Activated naive CD4-positive, alpha-beta T cell treated with anti-CD3 and anti-CD28 coated beads for 36 hours (primary cell): Measurements from ENCODE around the gene SIX5. TPM values are rescaled to one million over a fixed set of nuclear protein-coding genes. Genes with fewer than 3 reads are reported as not detected.
"Not testable (repeated sequence)": the region's sequence is repeated elsewhere in the genome, so short reads cannot be mapped to it uniquely, and the experiment has no call there.

ENCODE experiments used
- CTCF ChIA-PET: fragments of 350-600 bp; sonication (Branson Sonifier 250); formaldehyde crosslinking; loops from one replicate; lab custom pipeline; 2021; ENCODE audit warnings: antibody characterized with exemption; lab: Charles Lee
- DNase-seq: peaks from one replicate; pipeline ENCODE4 v3.0.0-alpha.2; 2020
- H3K27ac Mint-ChIP-seq: one replicate; pipeline ENCODE4 v1.8.0; 2021; ENCODE audit warnings: mild to moderate bottlenecking, mixed read lengths
- H3K27me3 Mint-ChIP-seq: one replicate; pipeline ENCODE4 v1.8.0; 2021; ENCODE audit warnings: low read depth, mixed read lengths
- H3K36me3 Mint-ChIP-seq: one replicate; pipeline ENCODE4 v1.8.0; 2021; ENCODE audit warnings: low read depth, mixed read lengths
- H3K4me1 Mint-ChIP-seq: one replicate; pipeline ENCODE4 v1.8.0; 2021; ENCODE audit warnings: low read depth, mixed read lengths
- H3K4me3 Mint-ChIP-seq: one replicate; pipeline ENCODE4 v1.8.0; 2021; ENCODE audit warnings: mild to moderate bottlenecking, moderate library complexity, mixed read lengths
- H3K9me3 Mint-ChIP-seq: one replicate; pipeline ENCODE4 v1.8.0; 2021; ENCODE audit warnings: mixed read lengths
- intact Hi-C: fragments of 100-400 bp; cut with micrococcal nuclease; formaldehyde crosslinking; loops from one replicate; pipeline ENCODE4 v1.15.1; 2023
- total RNA-seq, 2 experiments: library from RNA; stranded (reverse); gene quantifications; one replicate each; pipeline ENCODE4 v1.2.3, GENCODE V29; 2021

Gene SIX5
- total RNA-seq, 2 experiments from 2014 or later = 1.8 to 2.2 TPM

GRCh38 chr19:45739498-45740439, 29.3 kb downstream of the SIX5 start:
- CTCF ChIA-PET = no interaction called here
- intact Hi-C loops = no loop called here
- Mint-ChIP-seq H3K4me3 (no peak overlapping the region), H3K36me3 (no peaks in the 10 kb centered on the region), H3K4me1 (no peaks in the 10 kb centered on the region), H3K27me3 (no peaks in the 10 kb centered on the region), H3K27ac (no peak overlapping the region), H3K9me3 (no peaks in the 10 kb centered on the region)
- no peak for DNase-seq

GRCh38 chr19:45733160-45733810, 35.8 kb downstream of the SIX5 start, which contains the start of gene MEIOSIN:
Gene MEIOSIN, plus strand, starts transcription at chr19:45733439. Its CDS starts 1,938 bp downstream, at chr19:45735377.
- H3K4me1 Mint-ChIP-seq = peaks cover 16% of the 10 kb centered on the region
- H3K36me3 Mint-ChIP-seq = no peaks in the 10 kb centered on the region
- DNase-seq = no peak
- no peak within 1 kb of the TSS for H3K27ac Mint-ChIP-seq
- no peaks in the 10 kb centered on the region for H3K9me3 Mint-ChIP-seq
- no peaks in the 10 kb centered on the region for H3K27me3 Mint-ChIP-seq
- CTCF ChIA-PET = no interaction called here
- intact Hi-C loops = loop anchor here (5.0 kb wide), 1 partner anchor 169 kb away; the partner anchor contains the start of gene MYPOP
- no peak within 1 kb of the TSS for H3K4me3 Mint-ChIP-seq

- intact Hi-C loops = loop anchor here (1.0 to 5.0 kb wide), 9 partner anchors 13 to 224 kb away; partner anchors contain the start of genes DMWD, IRF2BP1, MYPOP and OPA3
- Mint-ChIP-seq H3K27ac (peak within 1 kb of the TSS; percentile 83), H3K4me1 (peaks cover 29% of the 10 kb centered on the region), H3K9me3 (no peaks in the 10 kb centered on the region), H3K27me3 (no peaks in the 10 kb centered on the region), H3K36me3 (no peaks in the 10 kb centered on the region), H3K4me3 (peak within 1 kb of the TSS; percentile 95)
- peak; percentile 99 for DNase-seq
- CTCF ChIA-PET = interaction anchor here (0.8 to 2.1 kb wide), 6 partner anchors 13 to 470 kb away, joined by 4 to 13 read pairs (median 4); partner anchors contain the start of genes QPCTL, SNRPD2 and SYMPK
Measured at GRCh38 chr19:45730368-45731288, 38.4 kb downstream of the SIX5 start, which contains the start of gene FBXO46. Gene FBXO46, minus strand, starts transcription at chr19:45730896. Its CDS starts 17,401 bp downstream, at chr19:45713495.

- Mint-ChIP-seq H3K4me1 (peaks cover 29% of the 10 kb centered on the region), H3K27me3 (no peaks in the 10 kb centered on the region), H3K4me3 (peak overlapping the region; percentile 95), H3K27ac (peak overlapping the region; percentile 83), H3K9me3 (no peaks in the 10 kb centered on the region), H3K36me3 (no peaks in the 10 kb centered on the region)
- intact Hi-C loops = loop anchor here (1.0 to 5.0 kb wide), 9 partner anchors 13 to 224 kb away; partner anchors contain the start of genes DMWD, IRF2BP1, MYPOP and OPA3
- peak; percentile 43 for DNase-seq
- CTCF ChIA-PET = interaction anchor here (1.1 to 2.1 kb wide), 3 partner anchors 13 to 133 kb away, joined by 4 to 13 read pairs (median 4); partner anchors contain the start of gene SYMPK
Measured at GRCh38 chr19:45729800-45730290, 39.2 kb downstream of the SIX5 start.

GRCh38 chr19:45728683-45729082, 40.4 kb downstream of the SIX5 start:
- intact Hi-C loops, H3K4me3 Mint-ChIP-seq, H3K9me3 Mint-ChIP-seq, CTCF ChIA-PET, DNase-seq, H3K36me3 Mint-ChIP-seq, H3K27ac Mint-ChIP-seq, H3K27me3 Mint-ChIP-seq: not testable (repeated sequence)
- H3K4me1 Mint-ChIP-seq = peaks cover 34% of the 10 kb centered on the region

- CTCF ChIA-PET = interaction anchor here (1.6 kb wide), 1 partner anchor 49 kb away, joined by 3 read pairs; the partner anchor contains the start of gene SIX5
- Mint-ChIP-seq H3K4me1 (peaks cover 44% of the 10 kb centered on the region), H3K36me3 (peaks cover 22% of the 10 kb centered on the region)
- DNase-seq, H3K4me3 Mint-ChIP-seq, H3K27me3 Mint-ChIP-seq, H3K9me3 Mint-ChIP-seq, intact Hi-C loops, H3K27ac Mint-ChIP-seq: not testable (repeated sequence)
Measured at GRCh38 chr19:45720065-45720464, 49.0 kb downstream of the SIX5 start.

- H3K36me3 Mint-ChIP-seq = peaks cover 18% of the 10 kb centered on the region
- CTCF ChIA-PET = interaction anchor here (0.6 to 4.7 kb wide), 6 partner anchors 12 to 316 kb away, joined by 3 to 28 read pairs (median 4); partner anchors contain the start of genes FBXO46, QPCTL and SNRPD2
- H3K4me1 Mint-ChIP-seq = peaks cover 45% of the 10 kb centered on the region
- no peak for DNase-seq
- intact Hi-C loops = loop anchor here (1.0 kb wide), 10 partner anchors 12 to 312 kb away; partner anchors contain the start of genes DMWD, FBXO46, IRF2BP1 and OPA3
- H3K4me3 Mint-ChIP-seq = peak overlapping the region; percentile 96
- H3K27me3 Mint-ChIP-seq = no peaks in the 10 kb centered on the region
- peak overlapping the region; percentile 97 for H3K27ac Mint-ChIP-seq
- H3K9me3 Mint-ChIP-seq = no peaks in the 10 kb centered on the region
Measured at GRCh38 chr19:45717983-45718650, 50.9 kb downstream of the SIX5 start.

GRCh38 chr19:45717131-45717982, 51.7 kb downstream of the SIX5 start:
- Mint-ChIP-seq H3K9me3 (no peaks in the 10 kb centered on the region), H3K27me3 (no peaks in the 10 kb centered on the region), H3K4me1 (peaks cover 41% of the 10 kb centered on the region), H3K27ac (peak overlapping the region; percentile 97), H3K4me3 (peak overlapping the region; percentile 96), H3K36me3 (peaks cover 18% of the 10 kb centered on the region)
- CTCF ChIA-PET = interaction anchor here (0.6 to 4.7 kb wide), 9 partner anchors 13 to 316 kb away, joined by 3 to 28 read pairs (median 4); partner anchors contain the start of genes FBXO46, QPCTL, SIX5 and SNRPD2
- intact Hi-C loops = loop anchor here (1.0 kb wide), 10 partner anchors 13 to 311 kb away; partner anchors contain the start of genes DMWD, FBXO46, IRF2BP1 and OPA3
- DNase-seq = peak; percentile 99

GRCh38 chr19:45716359-45717130, 52.5 kb downstream of the SIX5 start:
- Mint-ChIP-seq H3K9me3 (no peaks in the 10 kb centered on the region), H3K27me3 (no peaks in the 10 kb centered on the region), H3K4me3 (peak overlapping the region; percentile 96), H3K27ac (peak overlapping the region; percentile 97), H3K36me3 (peaks cover 15% of the 10 kb centered on the region), H3K4me1 (peaks cover 38% of the 10 kb centered on the region)
- DNase-seq = peak; percentile 29
- intact Hi-C loops = loop anchor here (1.0 kb wide), 10 partner anchors 14 to 310 kb away; partner anchors contain the start of genes DMWD, FBXO46, IRF2BP1 and OPA3
- CTCF ChIA-PET = interaction anchor here (0.6 to 4.7 kb wide), 8 partner anchors 14 to 90 kb away, joined by 3 to 28 read pairs (median 4); partner anchors contain the start of genes FBXO46, QPCTL, SIX5 and SNRPD2
